Adrenal gland (tissue), 5 donors: ENCODE data around the gene PMEPA1.

Source experiments
- POLR2A ChIP-seq, 2 donors: fragments of 450-650 bp; IDR thresholded peaks; one replicate each; pipeline ENCODE4 v1.6.1; 2017; ENCODE audit warnings: antibody characterized with exemption in 2 of 2, mild to moderate bottlenecking in 2 of 2, moderate library complexity in 1 of 2
- TF ChIP-seq, protein P1 (sequence below), 6 experiments: fragments of 450-650 bp in 4 of 6; fragments of 200-600 bp in 2 of 6; sonication (generic) in 1 of 6; IDR thresholded peaks; 1 replicate in 5 of 6; 2 replicates in 1 of 6; pipeline versions ENCODE4 v1.5.1 to v1.8.0; 2016 to 2021; ENCODE audit warnings: antibody characterized with exemption in 6 of 6, mild to moderate bottlenecking in 2 of 6, moderate library complexity in 1 of 6
- donor health status: DM: no; HTN: no; CAD: no.

DNA sequence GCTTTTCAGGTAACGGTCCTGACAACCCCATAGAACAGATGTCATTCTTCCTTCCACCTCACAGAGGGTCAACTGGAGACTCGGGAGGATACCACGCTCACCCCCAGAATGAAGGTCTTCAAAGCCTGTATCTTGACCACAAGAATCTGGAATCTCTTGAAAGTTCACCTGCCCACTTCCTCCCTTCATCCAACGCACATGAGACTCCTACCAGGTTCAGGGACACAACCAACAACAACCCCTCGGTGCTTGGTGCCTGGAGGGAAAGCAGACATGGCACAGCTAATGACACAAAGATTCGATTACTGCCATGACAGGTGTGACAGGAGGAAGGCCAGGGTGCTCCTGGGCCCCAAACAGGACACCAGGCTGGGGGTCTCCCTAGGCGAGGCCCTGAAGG is 8.2 kb downstream of the PMEPA1 start:
- TF ChIP-seq POLR2A (IDR thresholded peaks at IDR 0.05): no peak
- TF ChIP-seq, protein P1, sequence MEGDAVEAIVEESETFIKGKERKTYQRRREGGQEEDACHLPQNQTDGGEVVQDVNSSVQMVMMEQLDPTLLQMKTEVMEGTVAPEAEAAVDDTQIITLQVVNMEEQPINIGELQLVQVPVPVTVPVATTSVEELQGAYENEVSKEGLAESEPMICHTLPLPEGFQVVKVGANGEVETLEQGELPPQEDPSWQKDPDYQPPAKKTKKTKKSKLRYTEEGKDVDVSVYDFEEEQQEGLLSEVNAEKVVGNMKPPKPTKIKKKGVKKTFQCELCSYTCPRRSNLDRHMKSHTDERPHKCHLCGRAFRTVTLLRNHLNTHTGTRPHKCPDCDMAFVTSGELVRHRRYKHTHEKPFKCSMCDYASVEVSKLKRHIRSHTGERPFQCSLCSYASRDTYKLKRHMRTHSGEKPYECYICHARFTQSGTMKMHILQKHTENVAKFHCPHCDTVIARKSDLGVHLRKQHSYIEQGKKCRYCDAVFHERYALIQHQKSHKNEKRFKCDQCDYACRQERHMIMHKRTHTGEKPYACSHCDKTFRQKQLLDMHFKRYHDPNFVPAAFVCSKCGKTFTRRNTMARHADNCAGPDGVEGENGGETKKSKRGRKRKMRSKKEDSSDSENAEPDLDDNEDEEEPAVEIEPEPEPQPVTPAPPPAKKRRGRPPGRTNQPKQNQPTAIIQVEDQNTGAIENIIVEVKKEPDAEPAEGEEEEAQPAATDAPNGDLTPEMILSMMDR (IDR thresholded peaks at IDR 0.05): no peak
